CD14-positive monocyte (primary cell): ENCODE measurements around the gene KIF5C. TPM values are rescaled to one million over a fixed set of nuclear protein-coding genes. Genes with fewer than 3 reads are reported as not detected.

Experiments used
- DNase-seq, 3 donors: peaks; one replicate each; pipeline ENCODE4 v3.0.0-alpha.2; 2011 to 2022
- H2AFZ ChIP-seq: 2 replicates; pipeline ENCODE4 v1.6.0; 2012; ENCODE audit warnings: mild to moderate bottlenecking, low read depth, low read length, inconsistent platforms; ENCODE audit not compliant: insufficient read depth, poor library complexity, severe bottlenecking
- H3K27ac ChIP-seq, 2 donors: 1 replicate in 1 of 2; 2 replicates in 1 of 2; pipeline ENCODE4 v1.5.1; 2012 to 2013; ENCODE audit warnings: low read length in 2 of 2, control low read depth in 1 of 2, inconsistent platforms in 1 of 2, low read depth in 1 of 2, mild to moderate bottlenecking in 1 of 2
- H3K27me3 ChIP-seq, 2 donors: one replicate each; pipeline versions ENCODE4 v1.6.0 to v1.6.1; 2011 to 2013; ENCODE audit warnings: low read length in 2 of 2; ENCODE audit not compliant: control insufficient read depth in 2 of 2, insufficient read depth in 2 of 2
- H3K36me3 ChIP-seq, 2 donors: replicated peaks in 1 of 2; 1 replicate in 1 of 2; 2 replicates in 1 of 2; pipeline versions ENCODE4 v1.5.1 to v1.6.1; 2012 to 2013; ENCODE audit warnings: low read length in 2 of 2, control low read depth in 1 of 2, inconsistent platforms in 1 of 2, mild to moderate bottlenecking in 1 of 2; ENCODE audit not compliant: insufficient read depth in 2 of 2, control insufficient read depth in 1 of 2
- H3K4me1 ChIP-seq, 2 donors: 1 replicate in 1 of 2; 2 replicates in 1 of 2; pipeline versions ENCODE4 v1.5.1 to v1.6.1; 2012 to 2013; ENCODE audit warnings: low read length in 2 of 2, control low read depth in 1 of 2, inconsistent platforms in 1 of 2, mild to moderate bottlenecking in 1 of 2, moderate library complexity in 1 of 2; ENCODE audit not compliant: insufficient read depth in 2 of 2, control insufficient read depth in 1 of 2
- H3K4me2 ChIP-seq: replicated peaks from 2 replicates; pipeline ENCODE3; 2012; ENCODE audit warnings: low read length, moderate library complexity, mild to moderate bottlenecking; ENCODE audit not compliant: poor library complexity, severe bottlenecking; ENCODE audit errors: extremely low read depth
- H3K4me3 ChIP-seq, 3 experiments: fragments of 200-600 bp in 1 of 3; sonication (generic) in 1 of 3; replicated peaks in 1 of 3; 1 replicate in 2 of 3; 2 replicates in 1 of 3; pipeline ENCODE4 v1.5.1; 2011 to 2013; ENCODE audit warnings: low read length in 3 of 3, mild to moderate bottlenecking in 3 of 3, control low read depth in 2 of 3, low read depth in 2 of 3, inconsistent platforms in 1 of 3, moderate library complexity in 1 of 3
- H3K79me2 ChIP-seq: 2 replicates; pipeline ENCODE4 v1.6.0; 2012; ENCODE audit warnings: mild to moderate bottlenecking, control low read depth, inconsistent platforms, low read length, moderate library complexity; ENCODE audit not compliant: insufficient read depth
- H3K9ac ChIP-seq: 2 replicates; pipeline ENCODE4 v1.6.0; 2017; ENCODE audit warnings: low read length, mild to moderate bottlenecking; ENCODE audit not compliant: insufficient read depth, poor library complexity, severe bottlenecking
- H3K9me3 ChIP-seq, 2 donors: replicated peaks in 1 of 2; 1 replicate in 1 of 2; 2 replicates in 1 of 2; pipeline versions ENCODE4 v1.5.1 to v1.6.1; 2012 to 2013; ENCODE audit warnings: low read length in 2 of 2, control low read depth in 1 of 2; ENCODE audit not compliant: control insufficient read depth in 1 of 2, insufficient read depth in 1 of 2
- H4K20me1 ChIP-seq: 2 replicates; pipeline ENCODE4 v1.6.0; 2012; ENCODE audit warnings: mild to moderate bottlenecking, low read length, control low read depth, moderate library complexity; ENCODE audit not compliant: insufficient read depth
- H3K27ac Mint-ChIP-seq, 7 donors: one replicate each; pipeline ENCODE4 v1.8.0; 2020; ENCODE audit warnings: mild to moderate bottlenecking in 7 of 7, mixed read lengths in 7 of 7, moderate library complexity in 6 of 7, inconsistent platforms in 2 of 7
- H3K27me3 Mint-ChIP-seq, 3 donors: one replicate each; pipeline ENCODE4 v1.8.0; 2021 to 2022; ENCODE audit warnings: low read depth in 3 of 3, mild to moderate bottlenecking in 3 of 3, mixed read lengths in 3 of 3, moderate library complexity in 3 of 3, inconsistent platforms in 1 of 3
- H3K36me3 Mint-ChIP-seq, 2 donors: one replicate each; pipeline ENCODE4 v1.8.0; 2020; ENCODE audit warnings: mixed read lengths in 2 of 2, inconsistent platforms in 1 of 2, mild to moderate bottlenecking in 1 of 2
- H3K4me1 Mint-ChIP-seq: one replicate; pipeline ENCODE4 v1.8.0; 2020; ENCODE audit warnings: mild to moderate bottlenecking, mixed read lengths
- H3K4me3 Mint-ChIP-seq, 2 donors: one replicate each; pipeline ENCODE4 v1.8.0; 2020; ENCODE audit warnings: mild to moderate bottlenecking in 2 of 2, mixed read lengths in 2 of 2, moderate library complexity in 1 of 2
- H3K9me3 Mint-ChIP-seq, 7 donors: one replicate each; pipeline ENCODE4 v1.8.0; 2020 to 2022; ENCODE audit warnings: mixed read lengths in 7 of 7, mild to moderate bottlenecking in 6 of 7, moderate library complexity in 6 of 7, inconsistent platforms in 2 of 7
- whole genome bisulfite sequencing: methylation state at CpG from one replicate; pipeline ENCODE4 v1.1.5; 2013; ENCODE audit warnings: missing lambda C conversion rate; ENCODE audit not compliant: insufficient coverage; 5-methylcytosine and 5-hydroxymethylcytosine counted together
- intact Hi-C, 2 donors: fragments of 100-400 bp; cut with micrococcal nuclease; formaldehyde crosslinking; loops; one replicate each; pipeline versions ENCODE4 v1.15.0 to v1.15.1; 2023
- polyA plus RNA-seq, 3 donors: library from polyadenylated mRNA; depleted of rRNA in 1 of 3; unstranded in 2 of 3; stranded (reverse) in 1 of 3; fragments of 300-500 nt in 2 of 3; fragments of >200 nt in 1 of 3; fragmentation: Illumina TruSeq in 2 of 3; gene quantifications; 1 replicate in 2 of 3; 2 replicates in 1 of 3; pipeline ENCODE4 v1.2.3, GENCODE V29; 2012 to 2021
- TF ChIP-seq, protein P1 (sequence below): fragments of 200-600 bp; IDR thresholded peaks from one replicate; pipeline ENCODE4 v1.8.0; 2022; ENCODE audit warnings: antibody characterized with exemption, mild to moderate bottlenecking

Gene KIF5C
- polyA plus RNA-seq, 3 donors, result 0.04 TPM; not detected in 2

DNA sequence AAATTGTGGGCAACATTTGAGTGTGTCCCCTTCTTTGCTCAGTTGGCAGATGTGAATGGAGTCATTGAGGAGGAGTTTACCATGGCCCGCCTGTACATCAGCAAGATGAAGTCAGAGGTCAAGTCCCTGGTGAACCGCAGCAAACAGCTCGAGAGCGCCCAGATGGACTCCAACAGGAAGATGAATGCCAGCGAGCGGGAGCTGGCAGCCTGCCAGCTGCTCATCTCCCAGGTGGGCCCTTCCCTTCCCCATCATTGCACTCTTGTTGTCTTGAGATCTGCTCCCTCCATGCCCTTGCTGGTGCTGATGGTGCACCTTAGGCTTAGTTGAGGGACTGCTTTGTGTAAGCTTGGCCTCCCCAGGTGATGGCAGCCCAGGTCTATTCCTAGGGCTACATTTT lies 115.9 kb downstream of the KIF5C start:
- Mint-ChIP-seq H3K4me1 (peaks cover 17% of the 10 kb centered on the region), H3K9me3 (no peaks in the 10 kb centered on the region), H3K4me3 (no peak overlapping the region), H3K27me3 (peaks cover 0 to 2% (median 2%) of the 10 kb centered on the region in 3 donors), H3K27ac (no peak overlapping the region), H3K36me3 (no peaks in the 10 kb centered on the region)
- H3K36me3 ChIP-seq, result no peaks in the 10 kb centered on the region
- no peak overlapping the region for H2AFZ ChIP-seq
- no peaks in the 10 kb centered on the region for H3K27me3 ChIP-seq
- no peak for DNase-seq
- H3K9me3 ChIP-seq, result no peaks in the 10 kb centered on the region
- no peak overlapping the region for H3K4me2 ChIP-seq
- intact Hi-C loops, result loop anchor here in 1 of 2 donors (10.0 kb wide), 1 partner anchor 1056 kb away; no protein-coding TSS in a partner anchor
- H3K79me2 ChIP-seq, result no peaks in the 10 kb centered on the region
- no peaks in the 10 kb centered on the region for H4K20me1 ChIP-seq
- TF ChIP-seq, protein P1, sequence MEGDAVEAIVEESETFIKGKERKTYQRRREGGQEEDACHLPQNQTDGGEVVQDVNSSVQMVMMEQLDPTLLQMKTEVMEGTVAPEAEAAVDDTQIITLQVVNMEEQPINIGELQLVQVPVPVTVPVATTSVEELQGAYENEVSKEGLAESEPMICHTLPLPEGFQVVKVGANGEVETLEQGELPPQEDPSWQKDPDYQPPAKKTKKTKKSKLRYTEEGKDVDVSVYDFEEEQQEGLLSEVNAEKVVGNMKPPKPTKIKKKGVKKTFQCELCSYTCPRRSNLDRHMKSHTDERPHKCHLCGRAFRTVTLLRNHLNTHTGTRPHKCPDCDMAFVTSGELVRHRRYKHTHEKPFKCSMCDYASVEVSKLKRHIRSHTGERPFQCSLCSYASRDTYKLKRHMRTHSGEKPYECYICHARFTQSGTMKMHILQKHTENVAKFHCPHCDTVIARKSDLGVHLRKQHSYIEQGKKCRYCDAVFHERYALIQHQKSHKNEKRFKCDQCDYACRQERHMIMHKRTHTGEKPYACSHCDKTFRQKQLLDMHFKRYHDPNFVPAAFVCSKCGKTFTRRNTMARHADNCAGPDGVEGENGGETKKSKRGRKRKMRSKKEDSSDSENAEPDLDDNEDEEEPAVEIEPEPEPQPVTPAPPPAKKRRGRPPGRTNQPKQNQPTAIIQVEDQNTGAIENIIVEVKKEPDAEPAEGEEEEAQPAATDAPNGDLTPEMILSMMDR, result no peak
- H3K27ac ChIP-seq, result no peak overlapping the region
- WGBS, result no CpG with 5 or more reads among the region's 6 CpGs
- H3K4me1 ChIP-seq, result peaks cover 7 to 8% of the 10 kb centered on the region in 2 donors
- no peak overlapping the region for H3K4me3 ChIP-seq
- H3K9ac ChIP-seq, result no peak overlapping the region

DNA sequence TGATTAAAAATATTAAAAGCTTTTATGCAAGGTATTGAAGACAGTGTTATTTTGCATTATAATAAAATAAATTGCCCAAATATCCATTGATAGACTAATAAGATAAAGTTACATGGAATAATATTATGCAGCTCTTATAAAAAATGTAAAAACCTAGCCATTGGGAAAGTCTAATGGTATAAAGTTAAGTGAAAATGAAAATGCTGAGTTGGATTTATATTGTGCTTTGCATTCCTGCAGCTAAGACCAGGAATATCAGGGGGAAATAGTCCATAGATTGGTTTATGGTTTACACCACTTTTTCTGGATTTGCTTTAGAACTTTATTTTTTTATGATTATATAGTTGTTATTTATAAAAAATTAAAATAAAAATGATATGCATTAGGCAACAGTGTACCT lies 117.4 kb downstream of the KIF5C start:
- Histone ChIP-seq H3K36me3 (no peaks in the 10 kb centered on the region), H2AFZ (no peak overlapping the region), H3K9me3 (no peaks in the 10 kb centered on the region), H3K27me3 (no peaks in the 10 kb centered on the region), H3K4me2 (no peak overlapping the region), H3K27ac (no peak overlapping the region), H3K4me1 (peaks cover 4% of the 10 kb centered on the region in 2 donors), H3K79me2 (no peaks in the 10 kb centered on the region), H3K9ac (no peak overlapping the region), H3K4me3 (no peak overlapping the region), H4K20me1 (no peaks in the 10 kb centered on the region)
- H3K4me1 Mint-ChIP-seq, result peaks cover 11% of the 10 kb centered on the region
- no peak overlapping the region for H3K27ac Mint-ChIP-seq
- no peaks in the 10 kb centered on the region for H3K36me3 Mint-ChIP-seq
- H3K4me3 Mint-ChIP-seq, result no peak overlapping the region
- intact Hi-C loops, result loop anchor here in 1 of 2 donors (10.0 kb wide), 1 partner anchor 1058 kb away; no protein-coding TSS in a partner anchor
- peaks cover 0 to 4% (median 2%) of the 10 kb centered on the region in 3 donors for H3K27me3 Mint-ChIP-seq
- no peaks in the 10 kb centered on the region for H3K9me3 Mint-ChIP-seq
- no peak for DNase-seq
- TF ChIP-seq, protein P1, result no peak
